T-helper 2 cell treated with Interferon-gamma antibody and Interleukin-4, amounts not matched to agents 5 μg/mL and 100 μg/mL, for 36 hours (primary cell): ENCODE measurements around the gene THEMIS.

Experiments used
- DNase-seq: peaks from one replicate; pipeline ENCODE4 v3.0.0; 2021; ENCODE audit warnings: low spot score
- H3K27ac Mint-ChIP-seq: one replicate; pipeline ENCODE4 v1.8.0; 2021; ENCODE audit warnings: mild to moderate bottlenecking, mixed read lengths
- H3K27me3 Mint-ChIP-seq: one replicate; pipeline ENCODE4 v1.8.0; 2021; ENCODE audit warnings: low read depth, mixed read lengths
- H3K36me3 Mint-ChIP-seq: one replicate; pipeline ENCODE4 v1.8.0; 2021; ENCODE audit warnings: low read depth, mixed read lengths
- H3K4me1 Mint-ChIP-seq: one replicate; pipeline ENCODE4 v1.8.0; 2021; ENCODE audit warnings: low read depth, mixed read lengths
- H3K4me3 Mint-ChIP-seq: one replicate; pipeline ENCODE4 v1.8.0; 2022; ENCODE audit warnings: mild to moderate bottlenecking, moderate library complexity, mixed read lengths
- H3K9me3 Mint-ChIP-seq: one replicate; pipeline ENCODE4 v1.8.0; 2021; ENCODE audit warnings: mixed read lengths

THEMIS gene

GRCh38 chr6:127924440-127924839 is 23.6 kb upstream of the THEMIS start:
- DNase-seq: no peak
- Mint-ChIP-seq H3K4me3 (no peak overlapping the region), H3K36me3 (peaks cover 45% of the 10 kb centered on the region), H3K27me3 (no peaks in the 10 kb centered on the region), H3K9me3 (peaks cover 58% of the 10 kb centered on the region), H3K27ac (no peak overlapping the region), H3K4me1 (peaks cover 43% of the 10 kb centered on the region)

- Mint-ChIP-seq H3K4me3 (no peak overlapping the region), H3K36me3 (peaks cover 43% of the 10 kb centered on the region)
These were observed 23.2 kb upstream of the THEMIS start for GRCh38 chr6:127924031-127924430.

GRCh38 chr6:127923135-127923534 is 22.3 kb upstream of the THEMIS start:
- Mint-ChIP-seq H3K27ac (peak overlapping the region; percentile 38), H3K4me3 (peak overlapping the region; percentile 57), H3K36me3 (peaks cover 37% of the 10 kb centered on the region), H3K27me3 (no peaks in the 10 kb centered on the region), H3K4me1 (peaks cover 54% of the 10 kb centered on the region), H3K9me3 (peaks cover 45% of the 10 kb centered on the region)
- DNase-seq: no peak

More at GRCh38 chr6:127924031-127924430, 23.2 kb upstream of the THEMIS start:
- no peaks in the 10 kb centered on the region for H3K27me3 Mint-ChIP-seq
- no peak overlapping the region for H3K27ac Mint-ChIP-seq
- DNase-seq: no peak
- peaks cover 46% of the 10 kb centered on the region for H3K4me1 Mint-ChIP-seq
- peaks cover 53% of the 10 kb centered on the region for H3K9me3 Mint-ChIP-seq

DNA sequence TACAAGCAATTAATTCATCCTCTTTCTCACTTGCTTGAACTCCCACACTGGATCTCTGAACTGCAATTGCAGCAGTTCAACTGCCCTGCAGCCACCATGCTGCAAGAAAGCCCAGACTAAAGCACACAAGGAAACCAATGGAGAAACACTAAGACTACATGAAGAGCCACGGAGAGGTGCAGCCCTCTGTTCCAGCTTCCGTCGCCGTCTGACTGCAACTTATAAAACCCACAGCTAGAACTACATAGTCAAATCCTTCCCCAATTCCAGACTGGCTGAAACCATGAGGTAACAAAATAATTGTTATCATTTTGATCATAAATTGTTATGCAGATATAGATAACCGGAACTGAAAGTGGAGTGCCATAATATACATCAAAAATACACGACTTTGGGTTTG is 21.1 kb upstream of the THEMIS start:
- peak overlapping the region; percentile 11 for H3K27ac Mint-ChIP-seq
- H3K9me3 Mint-ChIP-seq: peaks cover 36% of the 10 kb centered on the region
- no peaks in the 10 kb centered on the region for H3K27me3 Mint-ChIP-seq
- H3K4me1 Mint-ChIP-seq: peaks cover 62% of the 10 kb centered on the region
- no peak for DNase-seq
- H3K36me3 Mint-ChIP-seq: peaks cover 30% of the 10 kb centered on the region
- H3K4me3 Mint-ChIP-seq: peak overlapping the region; percentile 57

DNA sequence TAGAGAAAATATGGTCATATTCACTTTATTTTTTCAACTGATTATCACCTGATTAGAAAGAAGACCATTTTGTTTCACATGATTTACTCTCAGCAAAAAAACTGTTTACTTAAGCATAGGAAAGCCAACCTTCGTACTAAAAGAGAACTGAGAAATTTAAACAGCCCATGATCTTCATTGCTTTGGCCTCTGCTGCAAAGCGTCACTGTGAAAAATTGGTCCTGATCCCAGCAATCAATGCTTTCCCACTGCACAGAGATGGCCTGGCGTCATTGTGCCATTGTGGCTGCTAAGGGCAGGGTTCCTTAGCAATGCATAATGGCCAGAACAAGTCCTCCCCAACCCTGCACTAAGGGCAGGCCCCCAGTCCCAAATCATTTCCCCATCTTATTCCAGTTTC is 19.9 kb upstream of the THEMIS start:
- DNase-seq: no peak
- Mint-ChIP-seq H3K36me3 (peaks cover 30% of the 10 kb centered on the region), H3K9me3 (peaks cover 37% of the 10 kb centered on the region), H3K4me1 (peaks cover 66% of the 10 kb centered on the region), H3K27ac (no peak overlapping the region), H3K27me3 (no peaks in the 10 kb centered on the region), H3K4me3 (no peak overlapping the region)

- peaks cover 19% of the 10 kb centered on the region for H3K36me3 Mint-ChIP-seq
- H3K9me3 Mint-ChIP-seq: peaks cover 16% of the 10 kb centered on the region
- H3K27ac Mint-ChIP-seq: peak overlapping the region; percentile 79
- no peaks in the 10 kb centered on the region for H3K27me3 Mint-ChIP-seq
- peaks cover 55% of the 10 kb centered on the region for H3K4me1 Mint-ChIP-seq
- H3K4me3 Mint-ChIP-seq: peak overlapping the region; percentile 74
- no peak for DNase-seq
These were observed 17.9 kb upstream of the THEMIS start for GRCh38 chr6:127918506-127919427.

GRCh38 chr6:127917766-127918165 is 16.9 kb upstream of the THEMIS start:
- H3K9me3 Mint-ChIP-seq: peaks cover 17% of the 10 kb centered on the region
- peaks cover 14% of the 10 kb centered on the region for H3K36me3 Mint-ChIP-seq
- no peak for DNase-seq
- peaks cover 45% of the 10 kb centered on the region for H3K4me1 Mint-ChIP-seq
- H3K27me3 Mint-ChIP-seq: no peaks in the 10 kb centered on the region
- H3K27ac Mint-ChIP-seq: no peak overlapping the region
- H3K4me3 Mint-ChIP-seq: peak overlapping the region; percentile 74

- Mint-ChIP-seq H3K27ac (no peak overlapping the region), H3K36me3 (peaks cover 36% of the 10 kb centered on the region), H3K27me3 (no peaks in the 10 kb centered on the region), H3K4me1 (peaks cover 22% of the 10 kb centered on the region), H3K9me3 (peaks cover 38% of the 10 kb centered on the region), H3K4me3 (no peak overlapping the region)
- DNase-seq: no peak
These were observed 13.4 kb upstream of the THEMIS start for GRCh38 chr6:127914240-127914639.

DNA sequence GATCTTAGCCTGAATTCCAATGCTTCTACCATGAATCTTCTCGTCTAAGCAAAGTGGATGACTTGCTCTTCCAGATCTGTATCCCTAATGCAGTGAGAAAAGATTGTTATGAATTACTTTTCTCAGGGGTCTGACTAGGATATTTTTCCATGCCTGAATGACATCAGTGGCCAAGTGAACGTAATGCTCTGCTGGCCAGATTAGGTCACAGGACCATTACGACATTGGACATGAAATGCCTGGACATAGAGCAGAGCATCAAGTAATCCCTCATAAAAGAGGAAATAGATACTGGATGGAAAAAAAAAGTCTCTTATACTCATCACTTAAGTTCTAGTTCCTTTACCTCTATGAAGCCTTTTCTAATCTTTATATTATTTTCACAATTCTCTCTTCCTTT is 12.1 kb upstream of the THEMIS start:
- no peak overlapping the region for H3K27ac Mint-ChIP-seq
- no peak for DNase-seq
- no peak overlapping the region for H3K4me3 Mint-ChIP-seq
- peaks cover 19% of the 10 kb centered on the region for H3K4me1 Mint-ChIP-seq
- H3K27me3 Mint-ChIP-seq: no peaks in the 10 kb centered on the region
- H3K36me3 Mint-ChIP-seq: peaks cover 44% of the 10 kb centered on the region
- H3K9me3 Mint-ChIP-seq: peaks cover 44% of the 10 kb centered on the region

GRCh38 chr6:127907960-127908640 is 7.2 kb upstream of the THEMIS start:
- Mint-ChIP-seq H3K9me3 (peaks cover 63% of the 10 kb centered on the region), H3K27me3 (no peaks in the 10 kb centered on the region), H3K4me3 (peak overlapping the region; percentile 78), H3K36me3 (peaks cover 62% of the 10 kb centered on the region), H3K27ac (peak overlapping the region; percentile 85), H3K4me1 (peaks cover 27% of the 10 kb centered on the region)
- DNase-seq: peak; percentile 33

DNA sequence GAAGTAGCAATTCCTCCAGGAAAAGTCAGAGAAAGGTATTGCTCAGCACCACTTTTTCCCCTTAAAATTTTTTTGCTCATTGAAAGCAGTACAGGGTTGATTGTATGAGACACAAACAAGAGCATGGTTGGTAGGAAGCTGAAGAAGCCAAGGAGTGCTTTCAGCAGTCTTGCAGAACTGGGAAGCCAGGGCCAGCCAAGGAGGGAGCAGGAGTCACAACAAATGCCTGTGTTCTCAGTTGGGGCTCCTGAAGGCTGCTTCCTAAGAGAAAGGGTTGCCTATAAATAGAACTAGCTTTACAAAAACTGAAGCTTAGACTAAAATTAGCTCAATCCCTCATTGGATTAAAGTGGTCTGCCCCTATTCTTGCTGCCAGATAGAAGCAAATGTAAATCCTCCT is 3.3 kb upstream of the THEMIS start:
- no peak overlapping the region for H3K27ac Mint-ChIP-seq
- peaks cover 53% of the 10 kb centered on the region for H3K36me3 Mint-ChIP-seq
- no peak for DNase-seq
- H3K4me3 Mint-ChIP-seq: no peak overlapping the region
- H3K9me3 Mint-ChIP-seq: peaks cover 44% of the 10 kb centered on the region
- no peaks in the 10 kb centered on the region for H3K27me3 Mint-ChIP-seq
- H3K4me1 Mint-ChIP-seq: peaks cover 46% of the 10 kb centered on the region

DNA sequence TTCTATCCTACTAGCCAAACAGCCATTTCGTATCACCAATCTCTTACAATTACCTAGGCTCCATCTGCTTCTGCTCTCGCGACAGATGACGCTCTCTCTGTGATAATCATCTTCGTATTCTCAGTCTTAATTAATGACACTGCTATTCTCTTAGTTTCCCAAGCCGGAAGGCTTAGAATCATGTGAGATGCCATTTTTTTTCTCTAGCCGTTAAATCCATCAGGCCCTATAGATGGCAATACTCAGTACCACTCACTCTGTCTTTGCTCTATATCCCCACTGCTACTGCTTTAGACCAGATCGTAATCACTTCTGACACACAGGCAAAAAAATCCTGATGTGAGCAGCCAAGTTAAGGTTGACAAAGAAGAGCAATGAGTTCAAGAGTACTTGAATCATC is 2.1 kb upstream of the THEMIS start:
- Mint-ChIP-seq H3K4me1 (peaks cover 46% of the 10 kb centered on the region), H3K27ac (peak overlapping the region; percentile 11), H3K9me3 (peaks cover 47% of the 10 kb centered on the region), H3K4me3 (peak overlapping the region; percentile 41), H3K36me3 (peaks cover 55% of the 10 kb centered on the region), H3K27me3 (no peaks in the 10 kb centered on the region)
- DNase-seq: no peak

DNA sequence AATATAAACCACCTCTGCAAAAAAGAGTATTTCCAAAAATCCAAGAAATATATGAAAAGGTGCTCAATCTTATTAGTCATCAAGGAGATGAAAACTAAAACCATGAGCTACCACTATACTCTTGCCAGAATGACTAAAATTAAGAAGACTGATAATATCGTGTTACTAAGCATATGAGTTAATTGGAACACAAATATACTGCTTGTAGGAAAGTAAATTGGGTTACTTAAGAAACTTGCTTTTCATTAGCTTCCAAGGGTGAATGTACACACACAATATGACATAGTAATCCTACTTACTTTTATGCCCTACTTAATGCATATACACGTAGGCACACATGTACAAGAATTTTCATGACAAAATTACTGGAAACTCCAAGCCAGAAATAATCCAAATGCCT is 3.4 kb downstream of the THEMIS start:
- Mint-ChIP-seq H3K36me3 (peaks cover 36% of the 10 kb centered on the region), H3K4me1 (peaks cover 44% of the 10 kb centered on the region), H3K27ac (peak overlapping the region; percentile 75), H3K9me3 (peaks cover 8% of the 10 kb centered on the region), H3K4me3 (peak overlapping the region; percentile 92), H3K27me3 (no peaks in the 10 kb centered on the region)
- DNase-seq: no peak

DNA sequence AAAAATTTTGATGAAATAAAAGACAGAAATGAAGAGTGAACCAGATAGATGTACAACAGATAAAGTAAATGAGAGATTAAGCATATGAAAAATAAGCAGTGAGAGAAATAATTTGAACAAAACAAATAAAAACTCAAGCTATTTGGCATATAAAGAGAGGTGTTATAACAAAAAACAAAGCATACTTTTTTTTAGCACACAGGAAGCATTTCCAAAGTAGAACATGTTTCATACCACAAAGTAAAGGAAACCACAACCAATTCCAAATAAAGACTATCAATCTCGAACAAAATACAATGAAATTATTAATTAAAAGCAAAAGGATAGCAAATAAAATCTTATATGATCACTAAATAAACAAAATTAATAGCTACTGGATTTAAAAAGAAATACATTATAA is 6.8 kb downstream of the THEMIS start:
- Mint-ChIP-seq H3K9me3 (peaks cover 10% of the 10 kb centered on the region), H3K36me3 (peaks cover 53% of the 10 kb centered on the region), H3K27me3 (no peaks in the 10 kb centered on the region), H3K4me1 (peaks cover 50% of the 10 kb centered on the region), H3K27ac (peak overlapping the region; percentile 81), H3K4me3 (peak overlapping the region; percentile 65)
- DNase-seq: no peak
